Keratinocyte (primary cell): Measurements from ENCODE around the gene ROR1. TPM values are rescaled to one million over a fixed set of nuclear protein-coding genes. Genes with fewer than 3 reads are reported as not detected.
A peak's percentile ranks its signal among the peaks of the same experiment; 100 is the strongest.

Source experiments
- DNase-seq: peaks from one replicate; pipeline ENCODE4 v3.0.0-alpha.2; 2011; ENCODE audit warnings: low read depth, missing footprints, low spot score
- FAIRE-seq: peaks from 2 replicates; lab custom pipeline; 2011; peaks lifted over from hg19 to GRCh38; lab: Jason Lieb, UNC
- H2AFZ ChIP-seq: 2 replicates; pipeline ENCODE4 v1.6.0; 2012; ENCODE audit warnings: low read length, control low read depth, inconsistent platforms; ENCODE audit not compliant: control insufficient read depth
- H3K27ac ChIP-seq: 2 replicates; pipeline ENCODE4 v1.5.1; 2011; ENCODE audit warnings: low read length; ENCODE audit not compliant: control insufficient read depth, insufficient read depth
- H3K27me3 ChIP-seq: 3 replicates; pipeline ENCODE4 v1.6.0; 2011; ENCODE audit warnings: low read length; ENCODE audit not compliant: control insufficient read depth, insufficient read depth; ENCODE audit errors: extremely low read depth
- H3K36me3 ChIP-seq, 2 experiments: 2 replicates in 1 of 2; 3 replicates in 1 of 2; pipeline ENCODE4 v1.5.1; 2011; ENCODE audit warnings: low read length in 2 of 2, mild to moderate bottlenecking in 1 of 2; ENCODE audit not compliant: control insufficient read depth in 2 of 2, insufficient read depth in 2 of 2; ENCODE audit errors: extremely low read depth in 1 of 2
- H3K4me1 ChIP-seq: 3 replicates; pipeline ENCODE4 v1.5.1; 2011; ENCODE audit warnings: low read length; ENCODE audit not compliant: control insufficient read depth, insufficient read depth; ENCODE audit errors: extremely low read depth
- H3K4me2 ChIP-seq: 3 replicates; pipeline ENCODE4 v1.6.0; 2011; ENCODE audit warnings: low read depth, low read length; ENCODE audit not compliant: control insufficient read depth, insufficient read depth; ENCODE audit errors: extremely low read depth
- H3K4me3 ChIP-seq, 3 experiments: fragments of 200-600 bp in 1 of 3; sonication (generic) in 1 of 3; 2 replicates in 2 of 3; 3 replicates in 1 of 3; pipeline ENCODE4 v1.5.1; 2011 to 2016; ENCODE audit warnings: low read length in 3 of 3, mild to moderate bottlenecking in 3 of 3, control low read depth in 2 of 3, inconsistent platforms in 1 of 3, low read depth in 1 of 3, mixed read lengths in 1 of 3, mixed run types in 1 of 3, moderate library complexity in 1 of 3; ENCODE audit not compliant: control insufficient read depth in 2 of 3, insufficient read depth in 2 of 3; ENCODE audit errors: extremely low read depth in 1 of 3
- H3K79me2 ChIP-seq: 2 replicates; pipeline ENCODE4 v1.6.0; 2012; ENCODE audit warnings: low read length; ENCODE audit not compliant: control insufficient read depth, insufficient read depth
- H3K9ac ChIP-seq: 3 replicates; pipeline ENCODE4 v1.6.0; 2011; ENCODE audit warnings: low read length; ENCODE audit not compliant: control insufficient read depth, insufficient read depth; ENCODE audit errors: extremely low read depth
- H3K9me1 ChIP-seq: 3 replicates; pipeline ENCODE4 v1.6.0; 2011; ENCODE audit warnings: low read length; ENCODE audit not compliant: control insufficient read depth, insufficient read depth; ENCODE audit errors: extremely low read depth
- H3K9me3 ChIP-seq: 2 replicates; pipeline ENCODE4 v1.5.1; 2012; ENCODE audit warnings: low read depth, low read length; ENCODE audit not compliant: control insufficient read depth
- H4K20me1 ChIP-seq: 3 replicates; pipeline ENCODE4 v1.6.0; 2011; ENCODE audit warnings: low read length; ENCODE audit not compliant: control insufficient read depth, insufficient read depth; ENCODE audit errors: extremely low read depth
- CTCF ChIP-seq, 3 experiments: IDR thresholded peaks in 1 of 3; conservative IDR thresholded peaks in 1 of 3; optimal IDR thresholded peaks in 1 of 3; 2 replicates in 2 of 3; 3 replicates in 1 of 3; pipeline versions ENCODE3 to v1.5.1; 2011; ENCODE audit warnings: low read length in 3 of 3, mild to moderate bottlenecking in 3 of 3, moderate library complexity in 2 of 3, control low read depth in 1 of 3, inconsistent platforms in 1 of 3; ENCODE audit not compliant: insufficient read depth in 2 of 3; ENCODE audit errors: extremely low read depth in 1 of 3
- EZH2 ChIP-seq: IDR thresholded peaks from one replicate; pipeline ENCODE4 v1.6.1; 2012; ENCODE audit warnings: inconsistent platforms, mild to moderate bottlenecking, low read length, moderate library complexity
- dilution Hi-C: fragments of 300-500 bp; cut with MboI; formaldehyde crosslinking; loops from one replicate; pipeline ENCODE4 v1.7.0; 2020; ENCODE audit warnings: low sequenced_read_pairs; ENCODE audit not compliant: extremely low pct_ligation_motif_present
- polyA plus RNA-seq, 5 experiments: library from polyadenylated mRNA; depleted of rRNA in 3 of 5; stranded (reverse) in 3 of 5; stranded (forward) in 1 of 5; unstranded in 1 of 5; fragments of >200 nt; gene quantifications; 1 replicate in 1 of 5; 2 replicates in 3 of 5; 3 replicates in 1 of 5; pipeline versions ENCODE4 v1.2.1 to v1.2.3, GENCODE V29; 2011 to 2012; ENCODE audit warnings: missing spikeins in 2 of 5, low read depth in 1 of 5, low replicate concordance in 1 of 5

ROR1 gene
- polyA plus RNA-seq, 1 donor (not counting 4 experiments of a cell fraction or from before 2014, with no cell fraction given): 9.2 TPM

DNA sequence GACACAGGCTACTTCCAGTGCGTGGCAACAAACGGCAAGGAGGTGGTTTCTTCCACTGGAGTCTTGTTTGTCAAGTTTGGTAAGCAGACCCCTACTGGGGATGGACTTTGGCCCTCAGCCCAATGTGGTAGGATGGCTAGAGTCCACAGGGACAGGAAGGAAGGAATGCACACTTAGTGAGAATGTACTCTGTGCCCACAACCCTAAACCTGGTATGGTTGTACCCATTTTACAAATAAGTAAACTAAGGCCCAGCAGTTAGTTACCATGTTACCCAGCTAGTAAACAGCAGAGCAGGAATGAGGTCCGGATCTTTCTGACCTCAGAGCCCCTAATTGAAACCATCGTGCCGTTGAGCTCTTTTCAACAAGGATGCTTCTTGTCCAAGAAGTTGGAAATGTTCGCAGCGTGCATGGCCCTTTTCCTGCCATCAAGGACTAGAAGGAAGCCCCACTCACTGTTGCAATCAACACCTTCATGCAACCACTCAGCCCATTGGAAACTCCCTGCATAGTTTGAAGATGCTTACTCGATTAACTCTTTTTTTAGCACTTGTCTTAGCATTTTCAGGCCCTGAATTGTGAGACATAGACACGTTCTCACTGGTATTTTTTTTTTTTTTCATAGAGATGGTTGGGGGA, 276.2 kb downstream of the ROR1 start:
- no peaks in the 10 kb centered on the region for H3K36me3 ChIP-seq
- no peaks in the 10 kb centered on the region for H3K9me3 ChIP-seq
- H3K4me2 ChIP-seq: no peak overlapping the region
- H3K27ac ChIP-seq: no peak overlapping the region
- peak; percentile 9 for FAIRE-seq
- no peak overlapping the region for H3K9ac ChIP-seq
- H3K4me1 ChIP-seq: peaks cover 6% of the 10 kb centered on the region
- TF ChIP-seq CTCF (optimal IDR thresholded peaks at IDR 0.05 in 1 of 3, IDR thresholded peaks at IDR 0.05 in 1 of 3, conservative IDR thresholded peaks at IDR 0.05 in 1 of 3; ENCODE audit: extremely low read depth in 1 of 3, insufficient read depth in 2 of 3, low read length in 3 of 3) (no peak), EZH2 (no peak)
- no peaks in the 10 kb centered on the region for H3K9me1 ChIP-seq
- no peak overlapping the region for H3K4me3 ChIP-seq
- no peaks in the 10 kb centered on the region for H3K27me3 ChIP-seq
- no peaks in the 10 kb centered on the region for H4K20me1 ChIP-seq
- DNase-seq: no peak
- no peak overlapping the region for H2AFZ ChIP-seq
- no peaks in the 10 kb centered on the region for H3K79me2 ChIP-seq
- dilution Hi-C loops: no loop called here

- no peak overlapping the region for H3K4me2 ChIP-seq
- H3K27ac ChIP-seq: no peak overlapping the region
- H3K9me1 ChIP-seq: no peaks in the 10 kb centered on the region
- no peaks in the 10 kb centered on the region for H3K36me3 ChIP-seq
- H3K27me3 ChIP-seq: no peaks in the 10 kb centered on the region
- H3K9ac ChIP-seq: no peak overlapping the region
- no peaks in the 10 kb centered on the region for H3K79me2 ChIP-seq
- H3K4me1 ChIP-seq: peaks cover 6% of the 10 kb centered on the region
- H3K4me3 ChIP-seq: no peak overlapping the region
- DNase-seq: no peak
- H2AFZ ChIP-seq: no peak overlapping the region
- H4K20me1 ChIP-seq: no peaks in the 10 kb centered on the region
- TF ChIP-seq EZH2 (no peak), CTCF (optimal IDR thresholded peaks at IDR 0.05 in 1 of 3, IDR thresholded peaks at IDR 0.05 in 1 of 3, conservative IDR thresholded peaks at IDR 0.05 in 1 of 3; ENCODE audit: extremely low read depth in 1 of 3, insufficient read depth in 2 of 3, low read length in 3 of 3) (no peak)
- dilution Hi-C loops: no loop called here
- no peaks in the 10 kb centered on the region for H3K9me3 ChIP-seq
- no peak for FAIRE-seq
These were observed 276.8 kb downstream of the ROR1 start for GRCh38 chr1:64050601-64051000.
